Measurements from ENCODE around the gene DCC.

DNA sequence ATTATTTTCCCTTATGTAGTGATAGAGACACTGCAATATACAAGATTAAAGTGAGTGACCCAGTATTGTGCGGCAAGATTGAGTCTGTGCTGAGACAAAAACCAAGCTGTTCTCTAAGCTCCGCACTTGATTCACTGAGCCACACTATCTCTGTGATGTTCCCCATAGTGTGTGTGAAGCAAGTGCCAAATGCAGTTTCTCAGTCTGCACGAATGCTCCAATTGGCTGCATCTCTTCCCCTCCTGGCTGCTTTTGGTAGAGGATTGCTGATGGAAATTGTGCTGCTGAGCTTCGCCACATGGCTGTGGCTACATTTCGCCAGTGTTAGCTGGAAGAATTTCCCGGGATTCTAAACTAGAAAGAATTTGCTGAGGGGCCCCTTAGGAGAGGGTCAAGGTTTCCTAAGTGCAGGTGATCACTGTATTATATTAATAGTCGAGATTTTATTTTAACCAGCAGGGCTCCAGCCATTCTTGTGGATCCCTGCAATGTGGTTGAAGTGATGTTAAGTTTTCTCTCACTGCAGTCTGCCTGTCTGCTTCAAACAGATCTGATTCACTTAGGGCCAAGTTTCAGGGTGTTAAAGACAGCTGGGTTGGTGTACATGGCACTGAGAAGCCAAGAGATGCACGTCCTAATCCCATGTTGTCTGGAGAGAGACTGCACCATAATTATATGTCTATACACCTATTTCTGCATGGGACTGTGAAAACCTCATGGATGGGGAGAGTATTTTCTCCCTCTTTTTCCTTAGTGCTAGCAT is 317.2 kb downstream of the DCC start:
- TF ChIP-seq, protein P1, sequence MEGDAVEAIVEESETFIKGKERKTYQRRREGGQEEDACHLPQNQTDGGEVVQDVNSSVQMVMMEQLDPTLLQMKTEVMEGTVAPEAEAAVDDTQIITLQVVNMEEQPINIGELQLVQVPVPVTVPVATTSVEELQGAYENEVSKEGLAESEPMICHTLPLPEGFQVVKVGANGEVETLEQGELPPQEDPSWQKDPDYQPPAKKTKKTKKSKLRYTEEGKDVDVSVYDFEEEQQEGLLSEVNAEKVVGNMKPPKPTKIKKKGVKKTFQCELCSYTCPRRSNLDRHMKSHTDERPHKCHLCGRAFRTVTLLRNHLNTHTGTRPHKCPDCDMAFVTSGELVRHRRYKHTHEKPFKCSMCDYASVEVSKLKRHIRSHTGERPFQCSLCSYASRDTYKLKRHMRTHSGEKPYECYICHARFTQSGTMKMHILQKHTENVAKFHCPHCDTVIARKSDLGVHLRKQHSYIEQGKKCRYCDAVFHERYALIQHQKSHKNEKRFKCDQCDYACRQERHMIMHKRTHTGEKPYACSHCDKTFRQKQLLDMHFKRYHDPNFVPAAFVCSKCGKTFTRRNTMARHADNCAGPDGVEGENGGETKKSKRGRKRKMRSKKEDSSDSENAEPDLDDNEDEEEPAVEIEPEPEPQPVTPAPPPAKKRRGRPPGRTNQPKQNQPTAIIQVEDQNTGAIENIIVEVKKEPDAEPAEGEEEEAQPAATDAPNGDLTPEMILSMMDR (IDR thresholded peaks at IDR 0.05), result no peak
- TF ChIP-seq EZH2 (IDR thresholded peaks at IDR 0.05; ENCODE audit: borderline replicate concordance, insufficient read depth, low read depth, low read length, poor library complexity, severe bottlenecking), result no peak

Measured in B cell (primary cell).